ENCODE data around the gene SLC46A2.

DNA sequence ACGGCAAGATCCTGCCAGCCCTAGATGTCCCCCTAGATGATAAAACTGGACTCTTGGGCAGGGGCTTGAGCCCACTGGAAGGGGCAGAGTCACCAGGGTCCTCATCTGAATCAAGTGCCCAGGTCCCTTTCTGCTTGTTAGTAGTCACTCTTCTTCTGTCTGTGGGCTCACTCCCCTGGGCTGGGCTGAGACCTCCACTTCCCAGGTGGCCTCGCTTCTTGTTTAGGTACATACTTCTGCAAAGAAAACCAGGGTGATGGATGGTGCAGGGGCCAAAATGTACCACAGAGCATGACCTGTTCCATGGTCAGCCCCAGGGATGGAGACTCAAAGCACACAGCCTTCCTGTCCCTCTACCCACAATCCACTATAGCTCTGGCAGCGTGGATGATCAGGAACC, 845 bp upstream of the SLC46A2 start:
- TF ChIP-seq, protein P1, sequence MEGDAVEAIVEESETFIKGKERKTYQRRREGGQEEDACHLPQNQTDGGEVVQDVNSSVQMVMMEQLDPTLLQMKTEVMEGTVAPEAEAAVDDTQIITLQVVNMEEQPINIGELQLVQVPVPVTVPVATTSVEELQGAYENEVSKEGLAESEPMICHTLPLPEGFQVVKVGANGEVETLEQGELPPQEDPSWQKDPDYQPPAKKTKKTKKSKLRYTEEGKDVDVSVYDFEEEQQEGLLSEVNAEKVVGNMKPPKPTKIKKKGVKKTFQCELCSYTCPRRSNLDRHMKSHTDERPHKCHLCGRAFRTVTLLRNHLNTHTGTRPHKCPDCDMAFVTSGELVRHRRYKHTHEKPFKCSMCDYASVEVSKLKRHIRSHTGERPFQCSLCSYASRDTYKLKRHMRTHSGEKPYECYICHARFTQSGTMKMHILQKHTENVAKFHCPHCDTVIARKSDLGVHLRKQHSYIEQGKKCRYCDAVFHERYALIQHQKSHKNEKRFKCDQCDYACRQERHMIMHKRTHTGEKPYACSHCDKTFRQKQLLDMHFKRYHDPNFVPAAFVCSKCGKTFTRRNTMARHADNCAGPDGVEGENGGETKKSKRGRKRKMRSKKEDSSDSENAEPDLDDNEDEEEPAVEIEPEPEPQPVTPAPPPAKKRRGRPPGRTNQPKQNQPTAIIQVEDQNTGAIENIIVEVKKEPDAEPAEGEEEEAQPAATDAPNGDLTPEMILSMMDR (conservative IDR thresholded peaks at IDR 0.05; ENCODE audit: low read depth, low read length), result no peak
- TF ChIP-seq EZH2 (IDR thresholded peaks at IDR 0.05; ENCODE audit: borderline replicate concordance, low read depth, low read length, poor library complexity, severe bottlenecking), result no peak
